Measurements from ENCODE around the gene KIF21A.
A peak's percentile ranks its signal among the peaks of the same experiment; 100 is the strongest.

KIF21A gene

GRCh38 chr12:39272871-39273655, 169.9 kb downstream of the KIF21A start:
- DNase-seq (ENCODE audit: low read depth, low spot score): peak; percentile 76

GRCh38 chr12:39269492-39269891, 173.4 kb downstream of the KIF21A start:
- no peak for DNase-seq (ENCODE audit: low read depth, low spot score)

GRCh38 chr12:39267886-39268285, 175.0 kb downstream of the KIF21A start:
- DNase-seq (ENCODE audit: low read depth, low spot score): no peak

GRCh38 chr12:39252628-39253027, 190.3 kb downstream of the KIF21A start:
- DNase-seq (ENCODE audit: low read depth, low spot score): no peak
